ENCODE results near the gene GALK1.

Gene GALK1

GRCh38 chr17:75752802-75753513 lies 12.0 kb downstream of the GALK1 start:
- Histone ChIP-seq H3K27ac (ENCODE audit: low read length) (no peak overlapping the region), H3K27me3 (ENCODE audit: low read depth, low read length) (no peaks in the 10 kb centered on the region), H3K36me3 (ENCODE audit: control insufficient read depth in 1 of 2, insufficient read depth in 2 of 2, low read length in 2 of 2) (peaks cover 4 to 18% of the 10 kb centered on the region in 2 donors), H3K9me3 (ENCODE audit: control insufficient read depth in 1 of 2, low read length in 2 of 2) (no peaks in the 10 kb centered on the region), H3K4me3 (ENCODE audit: low read depth in 1 of 2, low read length in 2 of 2) (peak overlapping the region in 1 of 2 donors; percentile 47), H3K4me1 (ENCODE audit: control insufficient read depth in 1 of 2, insufficient read depth in 2 of 2, low read length in 2 of 2) (peaks cover 0 to 23% of the 10 kb centered on the region in 2 donors)

DNA sequence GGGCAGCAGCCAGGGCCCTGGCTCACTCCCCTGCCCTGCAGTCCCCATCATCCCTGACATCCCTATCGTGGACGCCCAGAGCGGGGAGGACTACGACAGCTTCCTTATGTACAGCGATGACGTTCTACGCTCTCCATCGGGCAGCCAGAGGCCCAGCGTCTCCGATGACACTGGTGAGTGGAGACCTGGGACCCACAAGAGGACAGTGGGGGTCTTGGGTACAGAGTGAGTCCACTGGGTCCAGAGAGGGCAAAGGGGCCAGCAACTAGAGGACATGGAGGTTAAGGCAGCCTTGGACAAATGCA lies 12.6 kb downstream of the GALK1 start:
- no peaks in the 10 kb centered on the region for H3K27me3 ChIP-seq (ENCODE audit: low read depth, low read length)
- peaks cover 4 to 12% of the 10 kb centered on the region in 2 donors for H3K36me3 ChIP-seq (ENCODE audit: control insufficient read depth in 1 of 2, insufficient read depth in 2 of 2, low read length in 2 of 2)
- no peak overlapping the region for H3K4me3 ChIP-seq (ENCODE audit: low read depth in 1 of 2, low read length in 2 of 2)
- H3K27ac ChIP-seq (ENCODE audit: low read length) = no peak overlapping the region
- H3K9me3 ChIP-seq (ENCODE audit: control insufficient read depth in 1 of 2, low read length in 2 of 2) = no peaks in the 10 kb centered on the region
- peaks cover 0 to 29% of the 10 kb centered on the region in 2 donors for H3K4me1 ChIP-seq (ENCODE audit: control insufficient read depth in 1 of 2, insufficient read depth in 2 of 2, low read length in 2 of 2)

DNA sequence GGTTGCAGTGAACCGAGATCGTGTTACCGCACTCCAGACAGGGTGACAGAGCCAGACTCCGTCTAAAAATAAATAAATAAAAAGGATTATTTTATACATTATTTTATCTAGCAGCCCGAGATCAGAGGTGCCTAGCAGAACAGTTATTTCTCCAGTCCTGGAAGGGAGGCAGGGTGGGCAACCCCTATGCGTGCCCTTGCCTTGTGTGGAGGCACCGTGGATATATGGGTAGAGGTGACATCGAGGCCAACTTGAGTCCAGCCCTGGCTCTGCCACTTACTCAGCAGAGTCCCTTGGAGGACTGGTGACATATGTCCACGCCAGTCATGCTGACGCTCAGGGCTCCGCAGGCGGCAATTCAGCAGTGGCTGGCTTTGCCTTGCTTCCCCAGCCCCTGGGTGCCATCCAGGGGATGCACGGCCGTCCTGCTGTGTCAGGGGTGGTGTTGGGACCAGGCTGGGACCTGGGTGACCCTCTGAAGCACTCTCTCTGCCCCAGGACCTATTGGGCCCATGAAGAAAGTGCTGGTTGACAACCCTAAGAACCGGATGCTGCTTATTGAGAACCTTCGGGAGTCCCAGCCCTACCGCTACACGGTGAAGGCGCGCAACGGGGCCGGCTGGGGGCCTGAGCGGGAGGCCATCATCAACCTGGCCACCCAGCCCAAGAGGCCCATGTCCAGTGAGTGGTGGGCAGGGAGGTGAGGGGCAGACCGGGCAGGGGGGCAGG lies 13.2 kb downstream of the GALK1 start:
- no peaks in the 10 kb centered on the region for H3K9me3 ChIP-seq (ENCODE audit: control insufficient read depth in 1 of 2, low read length in 2 of 2)
- H3K36me3 ChIP-seq (ENCODE audit: control insufficient read depth in 1 of 2, insufficient read depth in 2 of 2, low read length in 2 of 2) = peaks cover 4 to 7% of the 10 kb centered on the region in 2 donors
- no peak overlapping the region for H3K4me3 ChIP-seq (ENCODE audit: low read depth in 1 of 2, low read length in 2 of 2)
- H3K4me1 ChIP-seq (ENCODE audit: control insufficient read depth in 1 of 2, insufficient read depth in 2 of 2, low read length in 2 of 2) = peaks cover 0 to 29% of the 10 kb centered on the region in 2 donors
- H3K27ac ChIP-seq (ENCODE audit: low read length) = no peak overlapping the region
- no peaks in the 10 kb centered on the region for H3K27me3 ChIP-seq (ENCODE audit: low read depth, low read length)

DNA sequence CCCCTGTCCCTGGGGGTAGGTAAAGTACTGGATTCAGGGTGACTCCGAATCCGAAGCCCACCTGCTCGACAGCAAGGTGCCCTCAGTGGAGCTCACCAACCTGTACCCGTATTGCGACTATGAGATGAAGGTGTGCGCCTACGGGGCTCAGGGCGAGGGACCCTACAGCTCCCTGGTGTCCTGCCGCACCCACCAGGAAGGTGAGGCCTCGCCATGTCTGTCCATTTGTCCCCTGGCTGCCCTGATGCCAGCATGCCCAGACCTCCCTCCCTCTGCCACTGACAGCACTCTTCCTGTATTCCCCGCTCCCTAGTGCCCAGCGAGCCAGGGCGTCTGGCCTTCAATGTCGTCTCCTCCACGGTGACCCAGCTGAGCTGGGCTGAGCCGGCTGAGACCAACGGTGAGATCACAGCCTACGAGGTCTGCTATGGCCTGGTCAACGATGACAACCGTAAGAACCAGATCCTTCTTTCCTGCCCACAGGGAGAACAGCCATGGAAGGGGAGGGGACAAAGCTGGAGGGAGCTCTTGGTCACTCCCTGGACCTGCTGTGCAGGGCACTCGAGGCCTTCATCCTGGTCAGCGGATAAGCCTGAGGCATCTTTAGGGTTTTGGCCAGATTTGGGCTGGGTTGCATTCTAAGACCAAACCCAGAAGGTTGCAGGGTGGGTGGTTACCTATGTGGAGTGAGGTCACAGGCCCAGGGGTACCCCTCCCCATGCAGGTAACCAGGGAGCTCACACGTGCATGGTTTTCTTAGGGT lies 14.2 kb downstream of the GALK1 start:
- Histone ChIP-seq H3K9me3 (ENCODE audit: control insufficient read depth in 1 of 2, low read length in 2 of 2) (no peaks in the 10 kb centered on the region), H3K27ac (ENCODE audit: low read length) (no peak overlapping the region), H3K27me3 (ENCODE audit: low read depth, low read length) (no peaks in the 10 kb centered on the region), H3K4me1 (ENCODE audit: control insufficient read depth in 1 of 2, insufficient read depth in 2 of 2, low read length in 2 of 2) (peaks cover 0 to 29% of the 10 kb centered on the region in 2 donors), H3K4me3 (ENCODE audit: low read depth in 1 of 2, low read length in 2 of 2) (no peak overlapping the region), H3K36me3 (ENCODE audit: control insufficient read depth in 1 of 2, insufficient read depth in 2 of 2, low read length in 2 of 2) (peaks cover 0 to under 1% of the 10 kb centered on the region in 2 donors)

- Histone ChIP-seq H3K9me3 (ENCODE audit: control insufficient read depth in 1 of 2, low read length in 2 of 2) (no peaks in the 10 kb centered on the region), H3K4me3 (ENCODE audit: low read depth in 1 of 2, low read length in 2 of 2) (no peak overlapping the region), H3K4me1 (ENCODE audit: control insufficient read depth in 1 of 2, insufficient read depth in 2 of 2, low read length in 2 of 2) (peaks cover 0 to 27% of the 10 kb centered on the region in 2 donors), H3K27ac (ENCODE audit: low read length) (no peak overlapping the region), H3K36me3 (ENCODE audit: control insufficient read depth in 1 of 2, insufficient read depth in 2 of 2, low read length in 2 of 2) (no peaks in the 10 kb centered on the region), H3K27me3 (ENCODE audit: low read depth, low read length) (no peaks in the 10 kb centered on the region)
Observed at GRCh38 chr17:75749545-75750389, 15.2 kb downstream of the GALK1 start.

DNA sequence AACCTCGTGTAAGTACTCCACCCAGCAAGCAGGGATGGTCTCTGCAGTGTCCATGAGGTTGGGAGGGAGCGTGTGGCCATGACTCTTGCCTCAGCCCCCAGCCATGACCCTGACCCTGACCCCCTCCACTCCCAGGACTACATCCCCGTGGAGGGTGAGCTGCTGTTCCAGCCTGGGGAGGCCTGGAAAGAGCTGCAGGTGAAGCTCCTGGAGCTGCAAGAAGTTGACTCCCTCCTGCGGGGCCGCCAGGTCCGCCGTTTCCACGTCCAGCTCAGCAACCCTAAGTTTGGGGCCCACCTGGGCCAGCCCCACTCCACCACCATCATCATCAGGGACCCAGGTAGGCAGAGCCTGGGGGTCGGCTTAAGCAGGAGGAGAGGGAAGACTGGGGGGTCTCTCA lies 16.3 kb downstream of the GALK1 start:
- Histone ChIP-seq H3K27me3 (ENCODE audit: low read depth, low read length) (no peaks in the 10 kb centered on the region), H3K36me3 (ENCODE audit: control insufficient read depth in 1 of 2, insufficient read depth in 2 of 2, low read length in 2 of 2) (no peaks in the 10 kb centered on the region), H3K27ac (ENCODE audit: low read length) (no peak overlapping the region)

GRCh38 chr17:75743625-75744206 lies 21.3 kb downstream of the GALK1 start:
- Histone ChIP-seq H3K4me1 (ENCODE audit: control insufficient read depth in 1 of 2, insufficient read depth in 2 of 2, low read length in 2 of 2) (peaks cover 0 to 6% of the 10 kb centered on the region in 2 donors), H3K4me3 (ENCODE audit: low read depth in 1 of 2, low read length in 2 of 2) (no peak overlapping the region), H3K9me3 (ENCODE audit: control insufficient read depth in 1 of 2, low read length in 2 of 2) (no peaks in the 10 kb centered on the region), H3K27me3 (ENCODE audit: low read depth, low read length) (no peaks in the 10 kb centered on the region), H3K36me3 (ENCODE audit: control insufficient read depth in 1 of 2, insufficient read depth in 2 of 2, low read length in 2 of 2) (peaks cover 0 to 10% of the 10 kb centered on the region in 2 donors), H3K27ac (ENCODE audit: low read length) (no peak overlapping the region)

More for the DNA sequence above, 16.3 kb downstream of the GALK1 start:
- H3K4me3 ChIP-seq (ENCODE audit: low read depth in 1 of 2, low read length in 2 of 2) = no peak overlapping the region
- H3K4me1 ChIP-seq (ENCODE audit: control insufficient read depth in 1 of 2, insufficient read depth in 2 of 2, low read length in 2 of 2) = peaks cover 0 to 17% of the 10 kb centered on the region in 2 donors
- no peaks in the 10 kb centered on the region for H3K9me3 ChIP-seq (ENCODE audit: control insufficient read depth in 1 of 2, low read length in 2 of 2)

DNA sequence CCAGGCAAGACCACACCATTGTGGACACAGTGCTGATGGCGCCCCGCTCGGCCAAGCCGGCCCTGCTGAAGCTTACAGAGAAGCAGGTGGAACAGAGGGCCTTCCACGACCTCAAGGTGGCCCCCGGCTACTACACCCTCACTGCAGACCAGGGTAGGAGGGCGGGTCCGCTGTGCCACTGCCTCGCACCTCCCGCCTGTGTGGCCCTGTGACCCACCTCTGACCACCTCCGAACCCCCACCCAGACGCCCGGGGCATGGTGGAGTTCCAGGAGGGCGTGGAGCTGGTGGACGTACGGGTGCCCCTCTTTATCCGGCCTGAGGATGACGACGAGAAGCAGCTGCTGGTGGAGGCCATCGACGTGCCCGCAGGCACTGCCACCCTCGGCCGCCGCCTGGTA lies 22.7 kb downstream of the GALK1 start:
- H3K4me1 ChIP-seq (ENCODE audit: control insufficient read depth in 1 of 2, insufficient read depth in 2 of 2, low read length in 2 of 2) = no peaks in the 10 kb centered on the region
- peaks cover 0 to 11% of the 10 kb centered on the region in 2 donors for H3K36me3 ChIP-seq (ENCODE audit: control insufficient read depth in 1 of 2, insufficient read depth in 2 of 2, low read length in 2 of 2)
- H3K27ac ChIP-seq (ENCODE audit: low read length) = no peak overlapping the region
- no peak overlapping the region for H3K4me3 ChIP-seq (ENCODE audit: low read depth in 1 of 2, low read length in 2 of 2)
- no peaks in the 10 kb centered on the region for H3K9me3 ChIP-seq (ENCODE audit: control insufficient read depth in 1 of 2, low read length in 2 of 2)
- no peaks in the 10 kb centered on the region for H3K27me3 ChIP-seq (ENCODE audit: low read depth, low read length)

DNA sequence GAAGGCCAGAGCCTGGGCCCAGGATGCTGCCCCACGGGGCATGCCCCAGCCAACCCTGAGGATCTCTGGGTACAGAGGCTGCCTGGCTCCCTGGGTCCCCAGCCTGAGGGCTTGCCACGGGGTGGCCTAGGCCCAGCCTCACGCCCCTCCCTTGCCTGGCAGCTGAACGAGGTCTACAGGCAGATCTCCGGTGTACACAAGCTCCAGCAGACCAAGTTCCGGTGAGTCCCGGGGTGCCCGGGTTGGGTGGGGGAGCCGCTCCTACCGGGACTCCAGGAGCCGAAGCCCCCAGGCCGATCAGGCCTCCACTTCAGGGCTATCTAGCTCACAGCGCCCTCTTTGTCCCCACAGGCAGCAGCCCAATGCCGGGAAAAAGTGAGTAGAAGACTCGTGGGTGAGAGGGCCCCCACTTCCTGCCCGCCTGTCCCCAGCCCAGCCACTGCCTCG lies 24.3 kb downstream of the GALK1 start:
- no peaks in the 10 kb centered on the region for H3K4me1 ChIP-seq (ENCODE audit: control insufficient read depth in 1 of 2, insufficient read depth in 2 of 2, low read length in 2 of 2)
- H3K27ac ChIP-seq (ENCODE audit: low read length) = no peak overlapping the region

DNA sequence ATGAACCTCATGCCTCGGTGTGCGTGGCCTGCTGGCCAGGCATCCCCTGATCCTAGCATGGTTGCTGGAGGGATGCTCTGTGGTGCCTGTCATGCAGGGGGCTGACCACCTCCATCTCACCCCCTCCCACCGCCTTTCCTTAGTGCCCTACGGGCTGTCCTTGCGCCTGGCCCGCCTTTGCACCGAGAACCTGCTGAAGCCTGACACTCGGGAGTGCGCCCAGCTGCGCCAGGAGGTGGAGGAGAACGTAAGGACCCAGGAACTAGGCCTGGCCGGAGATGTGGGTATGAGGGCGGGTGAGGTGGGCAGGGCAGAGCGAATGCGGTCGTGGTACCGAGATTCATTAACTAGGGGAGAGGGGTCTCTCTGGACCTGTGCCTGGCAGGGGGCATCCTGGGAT lies 24.8 kb downstream of the GALK1 start:
- Histone ChIP-seq H3K27me3 (ENCODE audit: low read depth, low read length) (no peaks in the 10 kb centered on the region), H3K27ac (ENCODE audit: low read length) (no peak overlapping the region), H3K4me1 (ENCODE audit: control insufficient read depth in 1 of 2, insufficient read depth in 2 of 2, low read length in 2 of 2) (no peaks in the 10 kb centered on the region), H3K36me3 (ENCODE audit: control insufficient read depth in 1 of 2, insufficient read depth in 2 of 2, low read length in 2 of 2) (peaks cover 0 to 14% of the 10 kb centered on the region in 2 donors), H3K9me3 (ENCODE audit: control insufficient read depth in 1 of 2, low read length in 2 of 2) (no peaks in the 10 kb centered on the region), H3K4me3 (ENCODE audit: low read depth in 1 of 2, low read length in 2 of 2) (no peak overlapping the region)

More for the DNA sequence above, 24.3 kb downstream of the GALK1 start:
- no peaks in the 10 kb centered on the region for H3K9me3 ChIP-seq (ENCODE audit: control insufficient read depth in 1 of 2, low read length in 2 of 2)
- H3K27me3 ChIP-seq (ENCODE audit: low read depth, low read length) = no peaks in the 10 kb centered on the region
- H3K36me3 ChIP-seq (ENCODE audit: control insufficient read depth in 1 of 2, insufficient read depth in 2 of 2, low read length in 2 of 2) = peaks cover 0 to 14% of the 10 kb centered on the region in 2 donors
- no peak overlapping the region for H3K4me3 ChIP-seq (ENCODE audit: low read depth in 1 of 2, low read length in 2 of 2)
